ENCODE data around the gene ADAMTS3.

Gene ADAMTS3

GRCh38 chr4:72341432-72341820, 227.6 kb downstream of the ADAMTS3 start:
- no peak for DNase-seq (ENCODE audit: low spot score)

- no peak for DNase-seq (ENCODE audit: low spot score)
These were observed 228.1 kb downstream of the ADAMTS3 start for GRCh38 chr4:72340803-72341431.

GRCh38 chr4:72338060-72338459, 231.0 kb downstream of the ADAMTS3 start:
- DNase-seq (ENCODE audit: low spot score) = no peak

- DNase-seq (ENCODE audit: low spot score) = no peak
These were observed 238.6 kb downstream of the ADAMTS3 start for GRCh38 chr4:72330381-72330780.

GRCh38 chr4:72326692-72327632, 242.1 kb downstream of the ADAMTS3 start:
- DNase-seq (ENCODE audit: low spot score) = peak; percentile 50

- no peak for DNase-seq (ENCODE audit: low spot score)
These were observed 243.8 kb downstream of the ADAMTS3 start for GRCh38 chr4:72325215-72325614.

- DNase-seq (ENCODE audit: low spot score) = no peak
These were observed 245.8 kb downstream of the ADAMTS3 start for GRCh38 chr4:72323227-72323626.

- DNase-seq (ENCODE audit: low spot score) = no peak
These were observed 248.6 kb downstream of the ADAMTS3 start for GRCh38 chr4:72320223-72320948.

- DNase-seq (ENCODE audit: low spot score) = no peak
These were observed 249.4 kb downstream of the ADAMTS3 start for GRCh38 chr4:72319601-72320021.

GRCh38 chr4:72318421-72319170, 250.4 kb downstream of the ADAMTS3 start:
- DNase-seq (ENCODE audit: low spot score) = no peak

GRCh38 chr4:72314869-72315268, 254.2 kb downstream of the ADAMTS3 start:
- no peak for DNase-seq (ENCODE audit: low spot score)

- no peak for DNase-seq (ENCODE audit: low spot score)
These were observed 255.9 kb downstream of the ADAMTS3 start for GRCh38 chr4:72313121-72313520.

- DNase-seq (ENCODE audit: low spot score) = no peak
These were observed 256.9 kb downstream of the ADAMTS3 start for GRCh38 chr4:72312032-72312650.

GRCh38 chr4:72311291-72311690, 257.7 kb downstream of the ADAMTS3 start:
- no peak for DNase-seq (ENCODE audit: low spot score)

- DNase-seq (ENCODE audit: low spot score) = no peak
These were observed 263.4 kb downstream of the ADAMTS3 start for GRCh38 chr4:72305620-72306019.

GRCh38 chr4:72305080-72305479, 263.9 kb downstream of the ADAMTS3 start:
- DNase-seq (ENCODE audit: low spot score) = no peak

- peak; percentile 17 for DNase-seq (ENCODE audit: low spot score)
These were observed 265.9 kb downstream of the ADAMTS3 start for GRCh38 chr4:72302981-72303704.

- no peak for DNase-seq (ENCODE audit: low spot score)
These were observed 267.3 kb downstream of the ADAMTS3 start for GRCh38 chr4:72301759-72302158.

GRCh38 chr4:72300126-72300525, 268.9 kb downstream of the ADAMTS3 start:
- DNase-seq (ENCODE audit: low spot score) = no peak

- peak; percentile 37 for DNase-seq (ENCODE audit: low spot score)
These were observed 273.0 kb downstream of the ADAMTS3 start for GRCh38 chr4:72295966-72296557.

Measured in SW480 (cell line).